ENCODE measurements around the gene POU2AF3. TPM values are rescaled to one million over a fixed set of nuclear protein-coding genes. Genes with fewer than 3 reads are reported as not detected.

POU2AF3 gene
- polyA plus RNA-seq, 2 of the 4 experiments (the other 2 are of a cell fraction): 0.63 to 2.9 TPM

DNA sequence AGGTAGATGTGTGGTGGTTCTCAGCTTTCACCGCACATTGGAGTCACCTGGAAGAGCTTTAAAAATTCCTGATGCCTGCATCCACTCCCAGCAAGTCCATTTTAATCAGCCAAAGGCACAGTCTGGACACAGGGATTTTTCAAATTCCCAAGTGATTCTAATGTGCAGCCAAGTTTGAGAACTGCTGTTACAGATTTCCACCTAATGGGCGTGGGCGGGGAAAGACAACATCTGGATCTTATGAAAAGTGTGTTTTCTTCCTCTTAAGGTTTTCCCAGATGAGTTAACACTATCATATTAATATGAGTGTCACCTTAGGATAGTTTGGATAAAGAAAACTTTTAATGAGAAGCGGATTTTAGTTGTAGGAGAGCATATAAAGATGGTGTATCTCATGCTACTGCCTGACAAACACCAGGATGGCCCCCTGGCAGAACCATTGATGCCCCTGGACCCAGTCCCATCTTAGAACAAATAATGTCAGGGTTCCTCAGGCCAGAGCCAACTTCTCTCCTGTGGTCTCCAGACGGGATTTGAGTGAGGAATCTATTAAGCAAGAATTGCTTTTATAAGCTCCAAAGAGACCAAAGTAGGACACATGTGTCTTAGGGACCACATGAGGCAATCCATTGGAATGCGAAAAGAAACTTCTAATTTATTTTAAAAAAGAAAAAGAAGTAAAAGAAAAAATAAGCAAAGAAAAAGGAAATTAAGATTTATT lies 48.8 kb downstream of the POU2AF3 start:
- CTCF ChIA-PET: no interaction called here
- no peak overlapping the region for H3K4me3 ChIP-seq

DNA sequence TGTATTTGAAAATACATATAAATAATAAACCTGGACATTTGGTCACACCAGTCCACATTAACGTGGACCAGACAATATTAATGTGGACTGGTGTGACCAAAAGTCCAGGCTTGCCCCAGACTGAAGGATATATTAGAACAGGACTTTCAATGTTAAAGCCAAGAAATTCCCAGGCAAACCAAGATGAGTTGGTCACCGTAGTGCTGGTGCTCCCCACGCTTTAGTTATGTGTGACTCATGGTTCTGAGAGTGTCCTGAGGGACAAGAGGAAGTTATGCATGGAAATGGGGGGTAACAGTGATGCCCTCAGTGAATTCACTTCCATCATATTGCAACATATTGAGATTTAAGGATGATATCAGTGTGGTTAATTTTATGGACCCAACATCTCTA lies 49.4 kb downstream of the POU2AF3 start:
- ChIA-PET POLR2A (no interaction called here), CTCF (no interaction called here)
- Histone ChIP-seq H3K4me1 (0 out of 3 replicates have a peak, but pooled peaks cover 8% of the 10 kb centered on the region), H3K4me2 (no peak overlapping the region), H3K4me3 (no peak overlapping the region), H3K27ac (no peak overlapping the region), H3K9me3 (no peaks in the 10 kb centered on the region)
- no peak for ATAC-seq
- TF ChIP-seq RFX5 (IDR thresholded peaks at IDR 0.05): no peak
- no peak for FAIRE-seq
- DNase-seq (ENCODE audit: low read depth in 1 of 2, low spot score in 1 of 2): no peak
- 51% methylated on average over 3 of the region's 3 CpGs for WGBS (ENCODE audit: missing lambda C conversion rate)

More for the DNA sequence above, 48.8 kb downstream of the POU2AF3 start:
- 0 out of 3 replicates have a peak, but pooled peaks cover 8% of the 10 kb centered on the region for H3K4me1 ChIP-seq
- TF ChIP-seq HOXB5 (CRISPR knock-in tag; IDR thresholded peaks at IDR 0.05) (no peak), RAD21 (conservative IDR thresholded peaks at IDR 0.05 in 1 of 2, IDR thresholded peaks at IDR 0.05 in 1 of 2) (no peak), HOXA7 (CRISPR knock-in tag; IDR thresholded peaks at IDR 0.05) (no peak), NPAS2 (CRISPR knock-in tag; IDR thresholded peaks at IDR 0.05; ENCODE audit: borderline replicate concordance) (no peak), EHMT2 (IDR thresholded peaks at IDR 0.05; ENCODE audit: low read depth) (no peak), ZSCAN20 (CRISPR knock-in tag; IDR thresholded peaks at IDR 0.05) (no peak), EP300 (IDR thresholded peaks at IDR 0.05) (no peak), SREBF2 (IDR thresholded peaks at IDR 0.05) (no peak)
- TF ChIP-seq, protein P1, sequence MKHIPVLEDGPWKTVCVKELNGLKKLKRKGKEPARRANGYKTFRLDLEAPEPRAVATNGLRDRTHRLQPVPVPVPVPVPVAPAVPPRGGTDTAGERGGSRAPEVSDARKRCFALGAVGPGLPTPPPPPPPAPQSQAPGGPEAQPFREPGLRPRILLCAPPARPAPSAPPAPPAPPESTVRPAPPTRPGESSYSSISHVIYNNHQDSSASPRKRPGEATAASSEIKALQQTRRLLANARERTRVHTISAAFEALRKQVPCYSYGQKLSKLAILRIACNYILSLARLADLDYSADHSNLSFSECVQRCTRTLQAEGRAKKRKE (CRISPR knock-in tag; IDR thresholded peaks at IDR 0.05; ENCODE audit: low read depth): no peak
- TF ChIP-seq, protein P2, sequence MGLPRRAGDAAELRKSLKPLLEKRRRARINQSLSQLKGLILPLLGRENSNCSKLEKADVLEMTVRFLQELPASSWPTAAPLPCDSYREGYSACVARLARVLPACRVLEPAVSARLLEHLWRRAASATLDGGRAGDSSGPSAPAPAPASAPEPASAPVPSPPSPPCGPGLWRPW (IDR thresholded peaks at IDR 0.05): no peak
- no peaks in the 10 kb centered on the region for H3K9me3 ChIP-seq
- no peak overlapping the region for H3K4me2 ChIP-seq
- WGBS (ENCODE audit: missing lambda C conversion rate): 68% methylated on average over 6 of the region's 6 CpGs
- FAIRE-seq (no peak), ATAC-seq (no peak), DNase-seq (ENCODE audit: low read depth in 1 of 2, low spot score in 1 of 2) (no peak)
- POLR2A ChIA-PET: no interaction called here
- no peak overlapping the region for H3K27ac ChIP-seq

DNA sequence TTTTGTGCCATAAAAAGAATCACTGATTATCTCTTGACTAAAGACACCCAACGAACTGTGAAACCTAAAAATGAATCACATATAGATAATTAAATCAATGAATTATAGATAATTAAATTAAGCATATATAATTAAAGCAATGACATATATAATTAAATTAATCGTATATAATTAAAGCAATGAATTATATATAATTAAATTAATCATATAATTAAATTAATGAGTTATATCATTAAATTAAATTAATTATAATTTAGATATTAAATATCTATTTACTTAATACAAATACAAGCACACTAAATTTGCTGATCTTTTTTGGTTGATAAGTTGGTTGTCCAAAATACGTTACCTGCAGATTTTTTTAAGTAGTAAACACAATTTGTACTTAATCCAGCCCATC lies 49.8 kb downstream of the POU2AF3 start:
- TF ChIP-seq HDAC2 (IDR thresholded peaks at IDR 0.05) (no peak), SMC3 (IDR thresholded peaks at IDR 0.05) (no peak), JUN (IDR thresholded peaks at IDR 0.05) (no peak), SREBF2 (IDR thresholded peaks at IDR 0.05) (no peak), CEBPB (IDR thresholded peaks at IDR 0.05) (no peak), ZFP36 (IDR thresholded peaks at IDR 0.05; ENCODE audit: borderline replicate concordance, partially characterized antibody) (no peak), ZNF302 (CRISPR knock-in tag; IDR thresholded peaks at IDR 0.05) (no peak), CBX2 (IDR thresholded peaks at IDR 0.05; ENCODE audit: borderline replicate concordance, low read depth) (no peak), HOXB5 (CRISPR knock-in tag; IDR thresholded peaks at IDR 0.05) (no peak), RCOR1 (IDR thresholded peaks at IDR 0.05; ENCODE audit: low read depth, low read length) (no peak), HOXA7 (CRISPR knock-in tag; IDR thresholded peaks at IDR 0.05) (no peak), MAZ (IDR thresholded peaks at IDR 0.05; ENCODE audit: borderline replicate concordance, low read depth, low read length) (no peak), POLR2A (IDR thresholded peaks at IDR 0.05; ENCODE audit: low read length) (no peak), JUNB (IDR thresholded peaks at IDR 0.05) (no peak), RFX5 (IDR thresholded peaks at IDR 0.05) (no peak)
- TF ChIP-seq, protein P3, sequence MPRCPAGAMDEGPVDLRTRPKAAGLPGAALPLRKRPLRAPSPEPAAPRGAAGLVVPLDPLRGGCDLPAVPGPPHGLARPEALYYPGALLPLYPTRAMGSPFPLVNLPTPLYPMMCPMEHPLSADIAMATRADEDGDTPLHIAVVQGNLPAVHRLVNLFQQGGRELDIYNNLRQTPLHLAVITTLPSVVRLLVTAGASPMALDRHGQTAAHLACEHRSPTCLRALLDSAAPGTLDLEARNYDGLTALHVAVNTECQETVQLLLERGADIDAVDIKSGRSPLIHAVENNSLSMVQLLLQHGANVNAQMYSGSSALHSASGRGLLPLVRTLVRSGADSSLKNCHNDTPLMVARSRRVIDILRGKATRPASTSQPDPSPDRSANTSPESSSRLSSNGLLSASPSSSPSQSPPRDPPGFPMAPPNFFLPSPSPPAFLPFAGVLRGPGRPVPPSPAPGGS (IDR thresholded peaks at IDR 0.05): no peak
- 30% methylated on average over 3 of the region's 3 CpGs for WGBS (ENCODE audit: missing lambda C conversion rate)
- ATAC-seq (no peak), DNase-seq (ENCODE audit: low read depth in 1 of 2, low spot score in 1 of 2) (no peak), FAIRE-seq (no peak)
- Histone ChIP-seq H3K4me1 (0 out of 3 replicates have a peak, but pooled peaks cover 8% of the 10 kb centered on the region), H3K9me3 (no peaks in the 10 kb centered on the region), H3K4me2 (no peak overlapping the region), H3K27ac (no peak overlapping the region), H3K4me3 (no peak overlapping the region)
- CTCF ChIA-PET: no interaction called here
- POLR2A ChIA-PET: no interaction called here
